ENCODE results near the gene RFK. TPM values are rescaled to one million over a fixed set of nuclear protein-coding genes. Genes with fewer than 3 reads are reported as not detected.
"Not testable (repeated sequence)": the region's sequence is repeated elsewhere in the genome, so short reads cannot be mapped to it uniquely, and the experiment has no call there.

Gene RFK
- polyA plus RNA-seq (2012; ENCODE audit: insufficient read depth, insufficient read length) = 31.4 TPM

DNA sequence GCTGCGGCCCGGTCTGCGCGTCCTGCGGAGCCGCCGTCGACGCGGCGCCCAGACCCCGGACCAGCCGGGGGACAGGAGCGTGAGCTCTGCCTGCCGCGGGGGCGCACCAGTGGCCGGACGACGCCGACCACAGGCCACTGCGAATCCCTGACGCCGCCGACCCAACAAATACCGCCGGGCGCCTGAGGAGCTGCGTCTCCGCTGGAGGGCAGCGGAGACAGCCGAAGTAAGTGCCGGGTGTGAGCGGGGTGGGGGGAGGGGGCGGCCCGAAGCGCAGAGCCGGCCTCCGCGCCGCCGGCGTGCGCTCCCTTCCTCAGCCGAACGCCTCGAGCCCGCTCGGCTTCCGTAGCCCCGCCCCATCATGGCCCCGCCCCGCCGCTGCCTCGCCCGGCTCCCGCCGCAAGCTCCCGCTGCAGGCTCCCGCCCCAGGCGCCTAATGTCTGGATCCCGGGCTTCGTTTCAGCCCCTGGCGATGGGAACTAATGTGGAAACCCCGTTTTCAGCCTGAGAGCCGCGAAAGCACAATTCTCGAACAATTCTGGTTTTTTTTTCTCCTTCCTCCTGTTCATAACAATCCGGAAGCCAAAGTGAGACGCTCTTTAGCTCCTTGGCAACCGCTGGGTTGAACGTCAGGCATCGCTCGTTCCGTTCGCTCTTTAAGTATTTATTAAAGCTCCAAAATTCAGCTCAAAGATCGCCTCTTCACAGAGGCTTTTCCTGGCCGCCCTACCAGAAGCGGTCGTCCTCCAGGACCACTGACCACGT, at the start of gene RFK:
Gene RFK (minus strand): TSS at position 232 of the 765 bp plus-strand sequence. CDS start 255 bp downstream, outside the sequence.
- peak within 1 kb of the TSS; percentile 87 for H3K4me3 ChIP-seq (ENCODE audit: low read length)
- peak; percentile 78 for DNase-seq (ENCODE audit: low read depth, low spot score)

DNA sequence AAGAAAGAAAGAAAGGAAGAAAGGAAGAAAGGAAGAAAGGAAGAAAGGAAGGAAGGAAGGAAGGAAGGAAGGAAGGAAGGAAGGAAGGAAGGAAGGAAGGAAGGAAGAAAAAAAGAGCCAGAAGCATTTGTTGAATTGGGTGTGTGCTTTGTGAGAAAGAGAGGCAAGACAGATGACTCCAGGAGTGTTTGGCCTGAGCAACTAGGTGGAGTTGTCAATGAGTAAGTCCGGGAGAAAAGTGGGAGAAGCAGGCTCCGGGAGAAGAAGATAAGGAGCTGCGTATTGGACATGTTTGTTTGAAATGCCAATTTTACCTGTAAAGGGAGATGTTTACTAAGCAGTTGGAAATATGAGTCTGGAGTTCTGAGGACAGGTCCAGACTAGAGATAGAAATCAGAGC, 49.7 kb upstream of the RFK start:
- no peak overlapping the region for H3K4me3 ChIP-seq (ENCODE audit: low read length)
- no peak for DNase-seq (ENCODE audit: low read depth, low spot score)

DNA sequence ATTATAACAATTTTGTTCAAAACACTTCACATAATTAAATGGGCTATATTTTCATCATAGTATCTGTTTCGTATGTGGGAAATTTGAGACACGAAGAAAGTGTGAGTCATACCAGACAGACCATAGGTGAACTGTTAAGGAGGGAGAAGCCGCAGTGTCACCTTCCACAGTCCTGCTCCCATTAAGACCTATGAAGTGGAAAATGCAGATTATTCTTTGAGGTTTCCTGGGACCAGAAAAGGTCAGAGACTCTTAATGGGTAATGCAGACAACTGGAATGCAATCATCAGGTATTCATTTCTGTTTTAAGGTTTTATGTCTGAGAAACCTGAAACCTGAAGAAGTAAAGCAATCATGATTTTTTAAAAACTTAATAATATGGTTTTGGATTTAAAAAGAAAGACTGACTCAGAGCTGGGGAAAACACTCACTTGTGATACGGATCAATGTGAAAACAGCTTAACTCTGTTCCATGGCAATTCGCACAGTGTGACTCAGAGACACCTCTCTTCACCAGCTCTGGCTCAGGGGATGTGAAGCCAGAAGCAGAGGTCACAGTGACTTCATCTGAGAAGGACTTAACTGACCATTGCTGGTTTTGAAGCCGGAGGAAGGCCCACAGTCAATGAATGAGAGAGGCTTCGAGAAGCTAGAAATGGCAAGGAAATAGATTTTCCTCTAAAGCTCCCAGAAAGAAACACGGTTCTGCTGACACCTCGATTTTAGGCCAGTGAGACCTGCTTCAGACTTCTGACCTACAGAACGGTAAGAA, 47.5 kb upstream of the RFK start:
- DNase-seq (ENCODE audit: low read depth, low spot score) = no peak
- no peak overlapping the region for H3K4me3 ChIP-seq (ENCODE audit: low read length)

DNA sequence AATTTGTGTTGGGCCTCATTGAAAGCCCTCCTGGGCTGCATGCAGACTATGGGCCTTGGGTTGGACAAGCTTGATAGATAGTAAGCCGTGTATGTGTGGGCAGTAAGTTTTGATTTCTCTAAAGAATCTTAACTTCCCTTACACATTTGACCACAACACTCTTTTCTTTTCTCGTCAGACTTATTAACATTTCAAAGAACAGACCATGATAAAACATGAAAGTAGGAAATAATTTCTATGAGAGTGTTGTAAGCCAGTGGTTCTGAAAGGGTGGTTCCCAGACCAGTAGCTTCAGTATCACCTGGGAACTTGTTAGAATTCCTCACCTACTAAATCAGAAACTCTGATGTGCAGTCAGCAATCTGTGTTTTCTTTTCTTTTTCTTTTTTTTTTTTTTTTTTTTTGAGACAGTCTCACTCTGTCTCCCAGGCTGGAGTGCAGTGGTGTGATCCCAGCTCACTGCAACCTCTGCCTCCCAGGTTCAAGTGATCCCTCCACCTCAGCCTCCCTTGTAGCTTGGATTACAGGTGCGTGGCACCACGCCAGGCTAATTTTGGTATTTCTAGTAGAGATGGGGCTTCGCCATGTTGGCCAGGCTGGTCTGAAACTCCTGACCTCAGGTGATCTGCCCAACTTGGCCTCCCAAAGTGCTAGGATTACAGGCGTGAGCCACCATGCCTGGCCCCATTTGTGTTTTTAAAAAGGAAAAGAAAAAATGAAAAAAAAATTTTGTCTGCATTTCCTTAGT, 44.8 kb upstream of the RFK start:
- no peak for DNase-seq (ENCODE audit: low read depth, low spot score)
- H3K4me3 ChIP-seq (ENCODE audit: low read length) = no peak overlapping the region

DNA sequence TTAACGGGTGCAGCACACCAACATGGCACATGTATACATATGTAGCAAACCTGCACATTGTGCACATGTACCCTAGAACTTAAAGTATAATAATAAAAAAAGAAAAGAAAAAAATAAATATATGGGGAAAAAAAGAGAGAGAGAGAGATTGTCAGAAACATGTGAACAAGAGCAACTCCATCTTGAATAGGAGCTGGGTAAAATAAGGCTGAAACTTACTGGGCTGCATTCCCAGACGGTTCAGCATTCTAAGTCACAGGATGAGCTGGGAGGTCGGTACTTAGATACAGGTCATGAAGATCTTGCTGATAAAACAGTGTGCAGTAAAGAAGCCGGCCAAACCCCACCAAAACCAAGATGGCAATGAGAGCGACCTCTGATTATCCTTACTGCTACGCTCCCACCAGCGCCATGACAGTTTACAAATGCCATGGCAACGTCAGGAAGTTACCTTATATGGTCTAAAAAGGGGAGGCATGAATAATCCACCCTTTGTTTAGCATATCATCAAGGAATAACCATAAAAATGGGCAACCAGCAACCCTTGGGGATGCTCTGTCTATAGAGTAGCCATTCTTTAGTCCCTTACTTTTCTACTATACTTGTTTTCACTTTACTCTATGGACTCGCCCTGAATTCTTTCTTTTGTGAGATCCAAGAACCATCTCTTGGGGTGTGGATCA, 42.9 kb upstream of the RFK start:
- not testable (repeated sequence) for DNase-seq (ENCODE audit: low read depth, low spot score); H3K4me3 ChIP-seq (ENCODE audit: low read length)

DNA sequence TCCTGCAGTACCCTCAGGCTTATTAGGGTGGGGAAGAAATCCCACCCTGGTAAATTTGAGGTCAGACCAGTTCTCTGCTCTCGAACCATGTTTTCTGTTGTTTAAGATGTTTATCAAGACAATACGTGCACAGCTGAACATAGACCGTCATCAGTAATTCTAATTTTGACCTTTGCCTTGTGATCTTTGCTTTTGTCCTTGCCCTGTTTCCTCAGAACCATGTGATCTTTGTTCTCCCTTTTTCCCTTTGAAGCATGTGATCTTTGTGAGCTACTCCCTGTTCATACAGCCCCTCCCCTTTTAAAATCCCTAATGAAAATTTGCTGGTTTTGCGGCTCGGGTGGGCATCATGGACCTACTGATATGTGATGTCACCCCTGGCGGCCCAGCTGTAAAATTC, 40.7 kb upstream of the RFK start:
- not testable (repeated sequence) for H3K4me3 ChIP-seq (ENCODE audit: low read length); DNase-seq (ENCODE audit: low read depth, low spot score)

DNA sequence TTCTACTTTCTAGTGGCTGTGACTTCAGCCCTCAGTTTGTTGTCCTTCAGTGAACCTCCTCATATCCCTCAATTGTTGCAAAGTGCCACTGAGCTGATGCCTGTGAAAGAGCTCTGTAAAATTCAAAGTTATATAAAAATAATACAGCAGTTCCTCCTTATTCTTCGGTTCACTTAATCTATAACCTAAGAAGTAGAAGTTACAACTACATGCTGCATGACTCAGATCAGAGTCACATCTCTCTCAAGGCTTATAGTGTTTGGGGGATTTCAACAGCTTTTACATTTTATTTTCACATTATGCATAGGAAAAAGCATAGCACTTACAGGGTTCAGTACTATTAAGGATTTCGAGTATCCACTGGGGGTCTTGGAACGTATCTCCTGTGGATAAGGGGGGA, 39.6 kb upstream of the RFK start:
- no peak for DNase-seq (ENCODE audit: low read depth, low spot score)

DNA sequence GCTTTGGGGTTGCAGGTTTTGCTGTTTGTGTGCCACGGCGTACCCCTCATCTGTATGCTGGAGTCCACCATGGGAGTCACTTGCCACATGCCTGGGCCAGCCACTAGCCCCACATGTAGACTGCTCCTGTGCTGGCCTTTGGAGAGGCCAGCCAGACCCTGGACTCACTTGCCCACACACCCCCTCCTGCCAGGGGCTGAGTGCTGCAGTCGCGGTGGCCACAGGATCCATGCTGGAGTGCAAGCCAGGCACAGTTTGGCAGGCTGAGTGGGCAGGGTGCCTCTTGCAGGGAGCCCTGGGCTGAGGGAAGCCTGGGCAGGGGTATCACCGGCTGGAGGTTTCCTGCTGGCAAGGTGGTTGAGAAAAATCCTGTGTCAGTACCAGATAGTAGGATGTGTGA, 39.2 kb upstream of the RFK start:
- DNase-seq (ENCODE audit: low read depth, low spot score) = no peak
- H3K4me3 ChIP-seq (ENCODE audit: low read length) = no peak overlapping the region

More for the DNA sequence above, 39.6 kb upstream of the RFK start:
- H3K4me3 ChIP-seq (ENCODE audit: low read length) = no peak overlapping the region

DNA sequence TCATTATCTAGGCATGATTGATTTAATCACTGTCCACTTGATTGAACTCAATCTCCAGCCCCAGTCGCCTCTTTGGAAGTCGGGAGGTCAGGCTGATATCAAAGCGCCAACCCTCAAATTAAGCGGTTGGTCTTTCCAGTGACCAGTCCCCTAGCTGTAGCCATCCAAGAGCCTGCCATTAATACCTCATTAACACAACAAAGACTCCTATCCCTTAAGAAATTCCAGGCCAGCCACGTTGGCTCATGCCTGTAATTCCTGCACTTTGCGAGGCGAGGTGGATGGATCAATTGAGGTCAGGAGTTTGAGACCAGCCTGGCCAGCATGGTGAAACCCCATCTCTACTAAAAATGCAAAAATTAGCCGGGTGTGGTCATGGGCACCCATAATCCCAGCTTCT, 37.4 kb upstream of the RFK start:
- DNase-seq (ENCODE audit: low read depth, low spot score) = no peak
- no peak overlapping the region for H3K4me3 ChIP-seq (ENCODE audit: low read length)

DNA sequence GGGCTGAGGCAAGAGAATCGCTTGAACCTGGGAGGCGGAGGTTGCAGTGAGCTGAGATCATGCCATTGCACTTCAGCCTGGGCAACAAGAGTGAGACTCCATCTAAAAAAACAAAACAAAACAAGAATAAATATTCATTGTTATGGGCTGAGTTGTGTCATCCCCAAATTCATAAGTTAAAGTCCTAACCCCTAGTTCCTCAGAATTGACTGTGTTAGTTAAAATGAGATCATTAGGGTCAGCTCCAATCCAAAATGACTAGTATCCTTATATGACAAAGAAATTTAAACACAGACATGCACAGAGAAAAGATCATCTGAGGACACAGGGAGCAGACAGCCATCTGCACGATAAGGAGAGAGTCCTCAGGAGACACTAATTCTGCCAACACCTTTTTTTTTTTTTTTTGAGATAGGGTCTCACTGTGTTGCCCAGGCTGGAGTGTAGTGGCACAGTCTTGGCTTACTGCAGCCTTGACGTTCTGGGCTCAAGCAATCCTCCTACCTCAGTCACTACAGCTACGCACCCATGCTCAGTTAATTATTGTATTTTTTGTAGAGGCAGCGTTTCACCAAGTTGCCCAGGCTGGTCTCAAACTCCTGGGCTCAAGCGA, 32.7 kb upstream of the RFK start:
- no peak for DNase-seq (ENCODE audit: low read depth, low spot score)

DNA sequence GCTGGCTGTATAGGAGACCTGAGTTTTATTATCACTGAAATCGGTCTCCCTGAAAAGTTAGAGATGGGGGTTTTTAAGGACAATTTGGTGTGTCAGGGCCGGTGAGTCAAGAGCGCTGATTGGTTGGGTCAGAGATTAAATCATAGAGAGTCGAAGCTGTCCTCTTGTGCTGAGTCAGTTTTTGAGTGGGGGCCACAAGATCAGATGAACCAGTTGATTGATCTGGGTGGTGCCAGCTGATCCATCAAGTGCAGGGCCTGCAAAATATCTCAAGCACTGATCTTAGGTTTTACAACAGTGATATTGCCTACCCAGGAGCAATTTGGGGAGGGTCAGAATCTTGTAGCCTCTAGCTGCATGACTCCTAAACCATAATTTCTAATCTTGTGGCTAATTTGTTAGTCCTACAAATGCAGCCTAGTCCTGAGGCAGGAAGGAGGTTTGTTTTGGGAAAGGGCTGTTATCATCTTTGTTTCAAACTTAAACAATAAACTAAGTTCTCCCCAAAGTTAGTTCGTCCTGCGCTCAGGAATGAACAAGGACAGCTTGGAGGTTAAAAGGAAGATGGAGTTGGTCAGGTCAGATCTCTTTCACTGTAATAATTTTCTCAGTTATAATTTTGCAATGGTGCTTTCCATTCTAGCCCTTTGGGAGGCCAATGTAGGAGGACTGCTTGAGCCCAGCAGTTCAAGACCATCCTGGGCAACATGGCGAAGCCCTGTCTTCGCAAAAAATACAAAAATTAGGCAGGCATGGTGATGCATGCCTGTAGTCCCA, 31.6 kb upstream of the RFK start:
- H3K4me3 ChIP-seq (ENCODE audit: low read length) = no peak overlapping the region
- no peak for DNase-seq (ENCODE audit: low read depth, low spot score)

More for the DNA sequence above, 32.7 kb upstream of the RFK start:
- H3K4me3 ChIP-seq (ENCODE audit: low read length) = no peak overlapping the region

DNA sequence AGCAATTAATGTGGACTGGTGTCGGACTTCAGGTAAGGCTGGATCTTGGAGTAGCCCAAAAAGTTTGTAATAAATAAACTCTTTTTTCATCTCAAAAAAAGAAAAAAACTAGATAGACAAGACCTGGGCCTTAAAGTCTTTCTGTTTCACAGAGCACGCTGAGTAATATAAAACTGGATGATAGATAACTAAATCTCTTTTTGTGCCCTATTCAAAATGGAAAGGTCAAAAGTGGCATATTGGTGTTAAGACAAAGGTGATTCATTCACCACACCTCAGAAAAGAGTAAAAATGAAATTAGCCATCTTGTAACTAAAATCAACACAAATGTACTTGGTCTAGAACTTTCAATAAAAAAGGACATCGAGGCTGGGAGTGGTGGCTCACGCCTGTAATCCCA, 30.3 kb upstream of the RFK start:
- DNase-seq (ENCODE audit: low read depth, low spot score) = no peak
- no peak overlapping the region for H3K4me3 ChIP-seq (ENCODE audit: low read length)

DNA sequence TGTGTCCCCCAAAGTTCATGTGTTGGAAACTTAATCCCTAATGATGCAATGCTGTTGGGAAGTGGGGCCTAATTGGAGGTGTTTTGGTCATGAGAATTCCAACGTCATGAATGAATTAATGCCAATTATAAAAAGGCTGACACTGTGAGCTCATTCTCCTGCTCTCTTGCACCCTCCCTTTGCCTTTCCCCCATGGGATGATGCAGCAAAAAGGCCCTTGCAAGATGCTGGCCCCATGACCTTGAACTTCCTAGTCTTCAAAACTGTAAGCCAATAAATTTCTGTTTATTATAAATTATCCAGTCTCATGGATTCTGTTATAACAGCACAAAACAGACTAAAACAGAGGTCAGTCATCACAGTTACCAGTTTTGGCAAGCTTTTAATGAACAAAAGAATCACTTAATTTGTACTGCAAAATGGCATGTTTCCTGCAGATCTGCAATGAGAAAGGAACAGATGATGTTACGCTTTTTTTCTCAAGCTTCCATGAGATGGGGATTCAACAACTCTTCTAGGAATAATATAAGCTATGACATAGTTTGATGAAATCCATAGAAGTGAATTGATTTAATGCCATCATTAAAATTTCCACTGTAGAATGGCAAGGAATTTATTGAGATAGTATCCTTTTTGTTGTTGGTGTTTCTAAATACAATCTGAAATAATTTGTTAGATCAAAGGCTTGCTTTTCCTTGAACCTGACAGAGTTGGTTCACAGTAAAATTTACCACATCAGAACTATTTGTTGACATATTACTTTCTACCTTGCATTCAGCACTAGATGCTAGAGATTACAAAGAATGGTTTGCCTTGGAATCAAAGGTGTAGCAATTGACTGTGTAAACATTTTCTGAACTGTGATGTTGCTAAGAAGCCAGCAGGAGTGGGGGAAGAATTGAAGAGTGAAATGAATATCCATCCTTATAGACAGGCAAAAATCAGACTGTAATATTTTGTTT, 29.3 kb upstream of the RFK start:
- no peak overlapping the region for H3K4me3 ChIP-seq (ENCODE audit: low read length)
- no peak for DNase-seq (ENCODE audit: low read depth, low spot score)

DNA sequence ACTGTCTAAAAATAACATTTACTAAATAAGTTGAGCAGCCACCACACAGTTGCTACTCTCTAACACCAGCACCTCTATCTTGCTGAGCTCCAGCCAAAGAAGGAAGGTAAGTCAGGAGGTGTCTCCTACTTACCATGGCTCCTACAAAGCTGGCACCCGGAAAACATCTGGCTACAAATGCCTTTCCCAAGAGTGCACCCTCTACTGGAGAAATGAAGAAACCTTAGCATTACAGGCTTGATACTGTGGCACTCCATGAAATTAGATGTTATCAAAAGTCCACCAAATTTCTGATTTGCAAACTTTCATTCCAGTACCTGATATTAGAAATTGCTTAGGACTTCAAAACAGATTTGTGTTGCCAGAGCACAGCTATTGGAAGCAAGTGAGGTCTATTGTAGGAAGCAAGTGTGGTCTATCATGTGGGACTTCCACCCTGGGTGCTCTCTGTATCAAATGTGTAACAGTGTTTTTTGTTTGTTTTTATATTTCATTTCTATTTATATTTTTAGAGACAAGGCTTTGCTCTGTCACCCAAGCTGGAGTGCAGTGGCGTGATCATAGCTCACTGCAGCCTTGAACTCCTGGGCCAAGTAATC, 25.7 kb upstream of the RFK start:
- no peak for DNase-seq (ENCODE audit: low read depth, low spot score)
- no peak overlapping the region for H3K4me3 ChIP-seq (ENCODE audit: low read length)

DNA sequence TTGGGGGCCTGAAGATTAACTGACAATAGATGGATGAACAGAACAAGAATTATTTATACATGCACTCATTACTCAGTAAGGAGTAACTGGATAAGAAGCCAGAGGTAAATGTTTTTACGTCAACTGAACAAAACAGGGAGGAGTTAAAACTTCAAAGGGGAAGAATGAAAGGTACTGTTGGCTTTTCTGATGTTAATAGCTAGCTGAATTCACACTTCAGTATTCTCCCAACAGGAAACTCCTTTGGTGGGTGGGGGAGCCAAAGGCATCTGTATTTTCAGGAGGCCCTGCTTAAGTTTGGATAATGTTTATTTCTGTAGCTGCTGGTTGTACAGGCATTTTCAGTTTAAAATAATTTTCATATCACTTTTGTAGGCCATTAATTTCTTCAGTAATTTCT, 23.2 kb upstream of the RFK start:
- no peak for DNase-seq (ENCODE audit: low read depth, low spot score)
- no peak overlapping the region for H3K4me3 ChIP-seq (ENCODE audit: low read length)

DNA sequence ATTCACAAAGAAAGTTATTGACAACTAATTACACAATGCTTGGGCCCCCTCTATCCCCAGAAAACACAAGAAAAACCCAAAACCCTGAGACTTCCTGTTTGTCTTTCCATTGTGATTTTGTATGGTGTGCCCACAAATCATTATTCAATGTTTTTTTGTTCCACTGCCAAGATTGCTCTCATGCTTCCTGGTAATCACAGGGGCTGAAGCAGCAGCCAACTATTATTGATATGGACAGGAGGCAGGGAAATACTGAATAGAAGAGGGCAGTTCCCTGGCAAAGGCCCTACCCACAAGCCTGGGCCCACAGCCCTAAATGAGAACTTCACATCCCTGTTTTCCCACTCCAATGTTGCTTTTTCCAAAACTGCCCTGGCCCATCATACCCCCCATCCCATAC, 21.5 kb upstream of the RFK start:
- H3K4me3 ChIP-seq (ENCODE audit: low read length) = no peak overlapping the region
- DNase-seq (ENCODE audit: low read depth, low spot score) = no peak

DNA sequence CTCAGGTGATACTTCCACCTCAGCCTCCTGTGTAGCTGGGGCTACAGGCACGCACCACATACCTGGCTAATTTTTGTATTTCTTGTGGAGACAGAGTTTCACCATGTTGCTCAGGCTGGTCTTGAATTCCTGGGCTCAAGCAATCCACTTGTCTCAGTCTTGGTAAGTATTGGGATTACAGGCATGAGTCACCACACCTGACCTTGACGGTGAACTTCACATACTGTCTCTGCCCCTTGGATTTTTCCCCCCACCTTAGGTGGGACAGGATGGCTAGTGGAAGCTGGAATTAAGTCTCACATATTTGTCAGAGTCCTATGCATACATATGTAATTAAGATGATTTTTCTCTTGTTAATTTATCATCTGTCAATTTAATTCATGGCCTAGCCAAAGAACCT, 20.9 kb upstream of the RFK start:
- DNase-seq (ENCODE audit: low read depth, low spot score) = no peak
- H3K4me3 ChIP-seq (ENCODE audit: low read length) = no peak overlapping the region
